ENCODE measurements around the gene PNMA6E. TPM values are rescaled to one million over a fixed set of nuclear protein-coding genes. Genes with fewer than 3 reads are reported as not detected.

PNMA6E gene
- total and polyA plus RNA-seq, 9 of the 15 experiments (the other 6 are each of a cell fraction or from before 2014, with no cell fraction given) = 0.03 TPM; not detected in 8

DNA sequence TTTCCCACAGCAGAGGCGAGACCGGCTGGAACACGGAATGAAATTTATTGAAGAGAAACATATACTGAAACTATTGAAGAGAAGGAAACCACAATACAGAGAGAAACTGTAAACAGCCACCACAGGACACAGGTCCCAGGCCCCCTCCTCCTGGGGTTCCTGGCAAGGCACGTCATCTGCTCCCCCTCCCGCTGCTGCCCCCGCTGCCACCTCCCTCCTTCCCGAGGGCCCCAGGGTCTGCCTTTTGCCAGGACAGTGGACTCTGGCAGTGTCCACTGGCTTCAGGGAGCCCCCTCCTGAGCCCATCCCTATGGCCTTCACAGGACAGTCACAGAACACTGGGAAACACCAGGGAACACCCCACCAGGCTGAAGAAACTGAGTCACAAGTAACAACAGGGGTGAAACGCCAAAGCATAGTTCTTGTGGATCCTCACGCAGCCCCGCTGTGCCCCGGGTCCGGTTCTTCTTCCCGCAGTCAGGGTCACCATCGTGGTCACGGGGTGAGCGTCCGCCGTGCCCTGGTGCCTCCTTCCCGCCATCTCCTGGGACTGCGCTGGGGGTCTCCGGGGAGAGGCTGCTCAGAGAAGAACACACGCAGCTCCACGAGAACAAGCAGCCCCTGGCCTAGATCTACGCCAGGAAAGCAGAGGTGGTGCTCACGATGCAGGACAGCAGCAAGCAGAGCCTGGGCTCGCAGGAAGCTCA lies 5.4 kb downstream of the PNMA6E start (continued):
- no peak for TF ChIP-seq DPF2 (IDR thresholded peaks at IDR 0.05)
- TF ChIP-seq NEUROD1 (IDR thresholded peaks at IDR 0.05; ENCODE audit: borderline replicate concordance, low read depth, low read length, partially characterized antibody) = no peak
- TF ChIP-seq SNIP1 (IDR thresholded peaks at IDR 0.05; ENCODE audit: low read depth) = no peak
- no peak for TF ChIP-seq RHOXF2B (CRISPR knock-in tag; conservative IDR thresholded peaks at IDR 0.05)
- no peak for TF ChIP-seq CBX3 (IDR thresholded peaks at IDR 0.05; ENCODE audit: borderline replicate concordance in 1 of 2, low read length in 2 of 2)
- no peak for TF ChIP-seq CBX1 (IDR thresholded peaks at IDR 0.05; ENCODE audit: low read depth)
- no peak for TF ChIP-seq ZNF311 (CRISPR knock-in tag; IDR thresholded peaks at IDR 0.05)

GRCh38 chrX:153394612-153395011 lies 6.5 kb downstream of the PNMA6E start:
- Histone ChIP-seq H3K36me3 (ENCODE audit: control insufficient read depth, insufficient read depth, low read length) (no peaks in the 10 kb centered on the region), H3K4me2 (ENCODE audit: insufficient read depth, low read length) (no peak overlapping the region), H4K20me1 (replicated peaks; ENCODE audit: control insufficient read depth, insufficient read depth, low read length) (no peaks in the 10 kb centered on the region), H3K27me3 (ENCODE audit: control insufficient read depth in 2 of 2, insufficient read depth in 2 of 2, low read length in 2 of 2) (peaks cover 0 to 24% of the 10 kb centered on the region in 2 experiments; a peak in 2 of 5 replicates), H3K4me1 (replicated peaks in 1 of 2; ENCODE audit: control insufficient read depth in 2 of 2, insufficient read depth in 2 of 2, low read length in 2 of 2) (peaks cover 0 to 16% of the 10 kb centered on the region in 2 experiments; a peak in 2 of 5 replicates), H3K27ac (ENCODE audit: extremely low read depth, low read depth, low read length) (no peak overlapping the region), H3K9me3 (replicated peaks; ENCODE audit: control insufficient read depth, insufficient read depth, low read depth, low read length) (no peaks in the 10 kb centered on the region), H3K79me2 (ENCODE audit: control insufficient read depth, insufficient read depth, low read length) (no peaks in the 10 kb centered on the region), H3K9ac (ENCODE audit: insufficient read depth in 1 of 2, low read depth in 2 of 2, low read length in 2 of 2) (no peak overlapping the region), H3K4me3 (no peak overlapping the region), H2AFZ (ENCODE audit: low read depth, low read length) (no peak overlapping the region), H3K9me1 (ENCODE audit: control insufficient read depth, insufficient read depth, low read length) (no peaks in the 10 kb centered on the region)
- ChIA-PET CTCF (ENCODE audit: low intra/inter-chr PET ratio) (no interaction called here), POLR2A (no interaction called here)
- intact Hi-C loops (cut with micrococcal nuclease) (no loop called here), in situ Hi-C loops (cut with MboI) (no loop called here)
- DNase-seq (ENCODE audit: extremely low read depth in 1 of 4, low spot score in 3 of 4) = no peak
- no peak for FAIRE-seq
- 2% methylated on average over 6 of the region's 13 CpGs for WGBS (ENCODE audit: insufficient coverage, low coverage, missing lambda C conversion rate)
- no TSS peak for BruUV-seq (replicated peaks)
- ATAC-seq = no peak
- TF ChIP-seq ARNT (IDR thresholded peaks at IDR 0.05) (no peak), ZFP91 (CRISPR knock-in tag; IDR thresholded peaks at IDR 0.05) (no peak), BHLHE40 (IDR thresholded peaks at IDR 0.05; ENCODE audit: low read length) (no peak), NFATC3 (IDR thresholded peaks at IDR 0.05) (no peak), RFX5 (IDR thresholded peaks at IDR 0.05; ENCODE audit: low read depth, low read length) (no peak), DEAF1 (CRISPR knock-in tag; IDR thresholded peaks at IDR 0.05) (no peak), CBX5 (IDR thresholded peaks at IDR 0.05; ENCODE audit: borderline replicate concordance, low read depth) (no peak), RBFOX2 (IDR thresholded peaks at IDR 0.05; ENCODE audit: low read depth, low read length) (no peak), YBX1 (IDR thresholded peaks at IDR 0.05) (no peak)
- TF ChIP-seq, protein P1, sequence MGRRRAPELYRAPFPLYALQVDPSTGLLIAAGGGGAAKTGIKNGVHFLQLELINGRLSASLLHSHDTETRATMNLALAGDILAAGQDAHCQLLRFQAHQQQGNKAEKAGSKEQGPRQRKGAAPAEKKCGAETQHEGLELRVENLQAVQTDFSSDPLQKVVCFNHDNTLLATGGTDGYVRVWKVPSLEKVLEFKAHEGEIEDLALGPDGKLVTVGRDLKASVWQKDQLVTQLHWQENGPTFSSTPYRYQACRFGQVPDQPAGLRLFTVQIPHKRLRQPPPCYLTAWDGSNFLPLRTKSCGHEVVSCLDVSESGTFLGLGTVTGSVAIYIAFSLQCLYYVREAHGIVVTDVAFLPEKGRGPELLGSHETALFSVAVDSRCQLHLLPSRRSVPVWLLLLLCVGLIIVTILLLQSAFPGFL (CRISPR knock-in tag; IDR thresholded peaks at IDR 0.05) = no peak
- TF ChIP-seq, protein P2, sequence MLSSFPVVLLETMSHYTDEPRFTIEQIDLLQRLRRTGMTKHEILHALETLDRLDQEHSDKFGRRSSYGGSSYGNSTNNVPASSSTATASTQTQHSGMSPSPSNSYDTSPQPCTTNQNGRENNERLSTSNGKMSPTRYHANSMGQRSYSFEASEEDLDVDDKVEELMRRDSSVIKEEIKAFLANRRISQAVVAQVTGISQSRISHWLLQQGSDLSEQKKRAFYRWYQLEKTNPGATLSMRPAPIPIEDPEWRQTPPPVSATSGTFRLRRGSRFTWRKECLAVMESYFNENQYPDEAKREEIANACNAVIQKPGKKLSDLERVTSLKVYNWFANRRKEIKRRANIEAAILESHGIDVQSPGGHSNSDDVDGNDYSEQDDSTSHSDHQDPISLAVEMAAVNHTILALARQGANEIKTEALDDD (IDR thresholded peaks at IDR 0.05) = no peak

Measured in K562 (cell line).